CD14-positive monocyte (primary cell): ENCODE results near the gene CRIM1. TPM values are rescaled to one million over a fixed set of nuclear protein-coding genes. Genes with fewer than 3 reads are reported as not detected.

Source experiments
- DNase-seq, 3 donors: peaks; one replicate each; pipeline ENCODE4 v3.0.0-alpha.2; 2011 to 2022
- H2AFZ ChIP-seq: 2 replicates; pipeline ENCODE4 v1.6.0; 2012; ENCODE audit warnings: mild to moderate bottlenecking, low read depth, low read length, inconsistent platforms; ENCODE audit not compliant: insufficient read depth, poor library complexity, severe bottlenecking
- H3K27ac ChIP-seq, 2 donors: 1 replicate in 1 of 2; 2 replicates in 1 of 2; pipeline ENCODE4 v1.5.1; 2012 to 2013; ENCODE audit warnings: low read length in 2 of 2, control low read depth in 1 of 2, inconsistent platforms in 1 of 2, low read depth in 1 of 2, mild to moderate bottlenecking in 1 of 2
- H3K27me3 ChIP-seq, 2 donors: one replicate each; pipeline versions ENCODE4 v1.6.0 to v1.6.1; 2011 to 2013; ENCODE audit warnings: low read length in 2 of 2; ENCODE audit not compliant: control insufficient read depth in 2 of 2, insufficient read depth in 2 of 2
- H3K36me3 ChIP-seq, 2 donors: replicated peaks in 1 of 2; 1 replicate in 1 of 2; 2 replicates in 1 of 2; pipeline versions ENCODE4 v1.5.1 to v1.6.1; 2012 to 2013; ENCODE audit warnings: low read length in 2 of 2, control low read depth in 1 of 2, inconsistent platforms in 1 of 2, mild to moderate bottlenecking in 1 of 2; ENCODE audit not compliant: insufficient read depth in 2 of 2, control insufficient read depth in 1 of 2
- H3K4me1 ChIP-seq, 2 donors: 1 replicate in 1 of 2; 2 replicates in 1 of 2; pipeline versions ENCODE4 v1.5.1 to v1.6.1; 2012 to 2013; ENCODE audit warnings: low read length in 2 of 2, control low read depth in 1 of 2, inconsistent platforms in 1 of 2, mild to moderate bottlenecking in 1 of 2, moderate library complexity in 1 of 2; ENCODE audit not compliant: insufficient read depth in 2 of 2, control insufficient read depth in 1 of 2
- H3K4me2 ChIP-seq: replicated peaks from 2 replicates; pipeline ENCODE3; 2012; ENCODE audit warnings: low read length, moderate library complexity, mild to moderate bottlenecking; ENCODE audit not compliant: poor library complexity, severe bottlenecking; ENCODE audit errors: extremely low read depth
- H3K4me3 ChIP-seq, 3 experiments: fragments of 200-600 bp in 1 of 3; sonication (generic) in 1 of 3; replicated peaks in 1 of 3; 1 replicate in 2 of 3; 2 replicates in 1 of 3; pipeline ENCODE4 v1.5.1; 2011 to 2013; ENCODE audit warnings: low read length in 3 of 3, mild to moderate bottlenecking in 3 of 3, control low read depth in 2 of 3, low read depth in 2 of 3, inconsistent platforms in 1 of 3, moderate library complexity in 1 of 3
- H3K79me2 ChIP-seq: 2 replicates; pipeline ENCODE4 v1.6.0; 2012; ENCODE audit warnings: mild to moderate bottlenecking, control low read depth, inconsistent platforms, low read length, moderate library complexity; ENCODE audit not compliant: insufficient read depth
- H3K9ac ChIP-seq: 2 replicates; pipeline ENCODE4 v1.6.0; 2017; ENCODE audit warnings: low read length, mild to moderate bottlenecking; ENCODE audit not compliant: insufficient read depth, poor library complexity, severe bottlenecking
- H3K9me3 ChIP-seq, 2 donors: replicated peaks in 1 of 2; 1 replicate in 1 of 2; 2 replicates in 1 of 2; pipeline versions ENCODE4 v1.5.1 to v1.6.1; 2012 to 2013; ENCODE audit warnings: low read length in 2 of 2, control low read depth in 1 of 2; ENCODE audit not compliant: control insufficient read depth in 1 of 2, insufficient read depth in 1 of 2
- H4K20me1 ChIP-seq: 2 replicates; pipeline ENCODE4 v1.6.0; 2012; ENCODE audit warnings: mild to moderate bottlenecking, low read length, control low read depth, moderate library complexity; ENCODE audit not compliant: insufficient read depth
- H3K27ac Mint-ChIP-seq, 7 donors: one replicate each; pipeline ENCODE4 v1.8.0; 2020; ENCODE audit warnings: mild to moderate bottlenecking in 7 of 7, mixed read lengths in 7 of 7, moderate library complexity in 6 of 7, inconsistent platforms in 2 of 7
- H3K27me3 Mint-ChIP-seq, 3 donors: one replicate each; pipeline ENCODE4 v1.8.0; 2021 to 2022; ENCODE audit warnings: low read depth in 3 of 3, mild to moderate bottlenecking in 3 of 3, mixed read lengths in 3 of 3, moderate library complexity in 3 of 3, inconsistent platforms in 1 of 3
- H3K36me3 Mint-ChIP-seq, 2 donors: one replicate each; pipeline ENCODE4 v1.8.0; 2020; ENCODE audit warnings: mixed read lengths in 2 of 2, inconsistent platforms in 1 of 2, mild to moderate bottlenecking in 1 of 2
- H3K4me1 Mint-ChIP-seq: one replicate; pipeline ENCODE4 v1.8.0; 2020; ENCODE audit warnings: mild to moderate bottlenecking, mixed read lengths
- H3K4me3 Mint-ChIP-seq, 2 donors: one replicate each; pipeline ENCODE4 v1.8.0; 2020; ENCODE audit warnings: mild to moderate bottlenecking in 2 of 2, mixed read lengths in 2 of 2, moderate library complexity in 1 of 2
- H3K9me3 Mint-ChIP-seq, 7 donors: one replicate each; pipeline ENCODE4 v1.8.0; 2020 to 2022; ENCODE audit warnings: mixed read lengths in 7 of 7, mild to moderate bottlenecking in 6 of 7, moderate library complexity in 6 of 7, inconsistent platforms in 2 of 7
- CTCF ChIP-seq: fragments of 200-600 bp; IDR thresholded peaks from one replicate; pipeline ENCODE4 v1.8.0; 2022; ENCODE audit warnings: antibody characterized with exemption, mild to moderate bottlenecking
- WGBS: methylation state at CpG from one replicate; pipeline ENCODE4 v1.1.5; 2013; ENCODE audit warnings: missing lambda C conversion rate; ENCODE audit not compliant: insufficient coverage; 5-methylcytosine and 5-hydroxymethylcytosine counted together
- intact Hi-C, 2 donors: fragments of 100-400 bp; cut with micrococcal nuclease; formaldehyde crosslinking; loops; one replicate each; pipeline versions ENCODE4 v1.15.0 to v1.15.1; 2023
- polyA plus RNA-seq, 3 donors: library from polyadenylated mRNA; depleted of rRNA in 1 of 3; unstranded in 2 of 3; stranded (reverse) in 1 of 3; fragments of 300-500 nt in 2 of 3; fragments of >200 nt in 1 of 3; fragmentation: Illumina TruSeq in 2 of 3; gene quantifications; 1 replicate in 2 of 3; 2 replicates in 1 of 3; pipeline ENCODE4 v1.2.3, GENCODE V29; 2012 to 2021

CRIM1 gene
- polyA plus RNA-seq, 3 donors, result 0.08 to 0.27 TPM; not detected in 1

GRCh38 chr2:36493306-36493705, 137.7 kb downstream of the CRIM1 start:
- no peak overlapping the region for H2AFZ ChIP-seq
- Mint-ChIP-seq H3K36me3 (no peaks in the 10 kb centered on the region), H3K9me3 (peaks cover 0 to 3% (median 0%) of the 10 kb centered on the region in 7 donors), H3K27ac (no peak overlapping the region), H3K4me1 (peaks cover 2% of the 10 kb centered on the region), H3K27me3 (no peaks in the 10 kb centered on the region), H3K4me3 (no peak overlapping the region)
- no peak overlapping the region for H3K9ac ChIP-seq
- no peaks in the 10 kb centered on the region for H3K27me3 ChIP-seq
- H3K4me3 ChIP-seq, result no peak overlapping the region
- TF ChIP-seq CTCF, result no peak
- H3K9me3 ChIP-seq, result no peaks in the 10 kb centered on the region
- H3K4me1 ChIP-seq, result no peaks in the 10 kb centered on the region
- no peak for DNase-seq
- no peak overlapping the region for H3K27ac ChIP-seq
- no peaks in the 10 kb centered on the region for H3K36me3 ChIP-seq
- no peaks in the 10 kb centered on the region for H3K79me2 ChIP-seq
- intact Hi-C loops, result no loop called here
- H3K4me2 ChIP-seq, result no peak overlapping the region
- H4K20me1 ChIP-seq, result no peaks in the 10 kb centered on the region

- no peaks in the 10 kb centered on the region for H3K9me3 Mint-ChIP-seq
- no peaks in the 10 kb centered on the region for H3K27me3 ChIP-seq
These were observed 142.1 kb downstream of the CRIM1 start for GRCh38 chr2:36497570-36498163.

More at GRCh38 chr2:36497570-36498163, 142.1 kb downstream of the CRIM1 start:
- H4K20me1 ChIP-seq, result no peaks in the 10 kb centered on the region
- no peak for DNase-seq
- Mint-ChIP-seq H3K27me3 (no peaks in the 10 kb centered on the region), H3K27ac (no peak overlapping the region), H3K4me1 (peaks cover 2% of the 10 kb centered on the region), H3K4me3 (no peak overlapping the region), H3K36me3 (no peaks in the 10 kb centered on the region)
- TF ChIP-seq CTCF, result no peak
- no CpG with 5 or more reads among the region's 3 CpGs for WGBS
- no peak overlapping the region for H3K9ac ChIP-seq
- no peaks in the 10 kb centered on the region for H3K79me2 ChIP-seq
- no peaks in the 10 kb centered on the region for H3K9me3 ChIP-seq
- no peaks in the 10 kb centered on the region for H3K36me3 ChIP-seq
- H3K4me3 ChIP-seq, result no peak overlapping the region
- H2AFZ ChIP-seq, result no peak overlapping the region
- H3K4me1 ChIP-seq, result no peaks in the 10 kb centered on the region
- H3K27ac ChIP-seq, result no peak overlapping the region
- intact Hi-C loops, result no loop called here
- no peak overlapping the region for H3K4me2 ChIP-seq
